Thyroid gland (tissue), 4 donors: Measurements from ENCODE around the gene XYLB.

Experiments
- CTCF ChIP-seq, 6 experiments: fragments of 200-600 bp in 3 of 6; fragments of 450-650 bp in 3 of 6; sonication (generic) in 3 of 6; IDR thresholded peaks; one replicate each; pipeline ENCODE4 v1.5.1; 2016 to 2019; ENCODE audit warnings: antibody characterized with exemption in 6 of 6, mild to moderate bottlenecking in 2 of 6, inconsistent platforms in 1 of 6, moderate library complexity in 1 of 6
- POLR2A ChIP-seq, 2 donors: fragments of 450-650 bp; IDR thresholded peaks; one replicate each; pipeline ENCODE4 v1.6.1; 2017; ENCODE audit warnings: antibody characterized with exemption in 2 of 2, mild to moderate bottlenecking in 2 of 2, moderate library complexity in 1 of 2

- TF ChIP-seq CTCF (IDR thresholded peaks at IDR 0.05) = no peak
- no peak for TF ChIP-seq POLR2A (IDR thresholded peaks at IDR 0.05)
These were observed 2.3 kb downstream of the XYLB start for GRCh38 chr3:38348903-38349302.
